GM12875 (cell line): ENCODE measurements around the gene WASF3.

Experiments used
- H3K4me3 ChIP-seq: one replicate; pipeline ENCODE4 v1.5.1; 2011; ENCODE audit warnings: low read depth, low read length, control low read depth
- TF ChIP-seq, protein P1 (sequence below): IDR thresholded peaks from 2 replicates; pipeline ENCODE4 v1.5.1; 2011; ENCODE audit warnings: low read depth, mild to moderate bottlenecking, control low read depth, inconsistent platforms, low read length, moderate library complexity, borderline replicate concordance; ENCODE audit not compliant: insufficient read depth

The WASF3 gene

DNA sequence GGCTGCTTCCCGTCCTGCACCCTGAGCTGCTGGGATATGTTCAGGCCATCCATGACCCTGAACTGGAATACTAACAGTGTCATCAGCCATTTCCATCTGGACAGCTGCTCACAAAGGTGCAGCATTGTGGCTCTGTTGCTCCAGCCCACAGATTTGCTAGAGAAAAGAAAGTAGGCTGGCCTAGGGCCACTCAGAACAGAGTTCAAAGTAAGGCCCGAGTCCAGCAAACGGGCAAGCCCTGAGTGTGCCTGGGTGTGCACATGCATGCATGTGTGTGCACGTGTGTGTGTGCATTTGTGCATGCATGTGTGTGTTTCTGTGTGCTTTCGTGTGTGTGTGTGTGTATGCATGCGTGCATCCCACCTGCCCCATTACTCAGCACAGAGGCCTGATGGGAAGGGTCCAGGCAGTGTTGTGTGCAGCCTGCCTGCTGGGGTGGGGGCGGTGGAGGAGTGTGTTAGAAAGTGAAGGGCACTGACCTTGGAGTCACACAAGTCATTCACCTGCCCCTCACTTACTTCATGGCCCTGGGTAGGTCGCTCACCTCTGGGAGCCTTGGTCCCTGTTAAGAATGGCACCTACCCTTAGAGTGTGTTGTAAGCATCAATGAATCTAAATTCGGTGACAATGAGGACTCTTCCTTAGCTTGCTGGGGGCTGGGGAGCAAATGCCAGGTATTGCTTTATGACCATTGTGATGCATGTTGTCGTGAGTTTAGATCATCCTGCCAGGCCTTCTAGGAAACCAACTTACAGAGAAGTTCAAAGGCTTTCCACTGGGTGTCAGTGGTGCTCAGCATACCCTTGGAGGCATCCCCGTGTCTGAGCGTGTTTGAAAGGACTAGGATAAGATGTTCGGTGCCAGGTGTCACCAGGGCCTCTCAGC is 149.9 kb downstream of the WASF3 start:
- TF ChIP-seq, protein P1, sequence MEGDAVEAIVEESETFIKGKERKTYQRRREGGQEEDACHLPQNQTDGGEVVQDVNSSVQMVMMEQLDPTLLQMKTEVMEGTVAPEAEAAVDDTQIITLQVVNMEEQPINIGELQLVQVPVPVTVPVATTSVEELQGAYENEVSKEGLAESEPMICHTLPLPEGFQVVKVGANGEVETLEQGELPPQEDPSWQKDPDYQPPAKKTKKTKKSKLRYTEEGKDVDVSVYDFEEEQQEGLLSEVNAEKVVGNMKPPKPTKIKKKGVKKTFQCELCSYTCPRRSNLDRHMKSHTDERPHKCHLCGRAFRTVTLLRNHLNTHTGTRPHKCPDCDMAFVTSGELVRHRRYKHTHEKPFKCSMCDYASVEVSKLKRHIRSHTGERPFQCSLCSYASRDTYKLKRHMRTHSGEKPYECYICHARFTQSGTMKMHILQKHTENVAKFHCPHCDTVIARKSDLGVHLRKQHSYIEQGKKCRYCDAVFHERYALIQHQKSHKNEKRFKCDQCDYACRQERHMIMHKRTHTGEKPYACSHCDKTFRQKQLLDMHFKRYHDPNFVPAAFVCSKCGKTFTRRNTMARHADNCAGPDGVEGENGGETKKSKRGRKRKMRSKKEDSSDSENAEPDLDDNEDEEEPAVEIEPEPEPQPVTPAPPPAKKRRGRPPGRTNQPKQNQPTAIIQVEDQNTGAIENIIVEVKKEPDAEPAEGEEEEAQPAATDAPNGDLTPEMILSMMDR, result peak; percentile 54; the same call in 1 of the 2 replicates
- no peak overlapping the region for H3K4me3 ChIP-seq

DNA sequence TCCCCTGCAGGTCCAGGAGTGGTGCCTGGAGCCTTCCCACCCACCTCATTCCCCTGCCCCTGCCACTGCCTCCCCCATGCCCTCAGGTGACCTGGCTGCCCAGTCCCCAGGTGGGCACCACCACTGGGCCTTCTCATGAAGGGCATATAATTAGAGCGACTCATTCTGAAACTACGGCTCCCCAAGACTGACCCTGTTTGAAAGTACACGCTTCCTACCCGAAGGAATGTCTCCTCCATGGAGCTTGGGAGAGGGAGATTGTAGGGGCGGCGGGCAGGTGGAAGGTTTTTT is 150.5 kb downstream of the WASF3 start:
- TF ChIP-seq, protein P1, result no peak
- H3K4me3 ChIP-seq, result no peak overlapping the region

GRCh38 chr13:26709461-26709860 is 152.0 kb downstream of the WASF3 start:
- TF ChIP-seq, protein P1, result no peak
- no peak overlapping the region for H3K4me3 ChIP-seq

DNA sequence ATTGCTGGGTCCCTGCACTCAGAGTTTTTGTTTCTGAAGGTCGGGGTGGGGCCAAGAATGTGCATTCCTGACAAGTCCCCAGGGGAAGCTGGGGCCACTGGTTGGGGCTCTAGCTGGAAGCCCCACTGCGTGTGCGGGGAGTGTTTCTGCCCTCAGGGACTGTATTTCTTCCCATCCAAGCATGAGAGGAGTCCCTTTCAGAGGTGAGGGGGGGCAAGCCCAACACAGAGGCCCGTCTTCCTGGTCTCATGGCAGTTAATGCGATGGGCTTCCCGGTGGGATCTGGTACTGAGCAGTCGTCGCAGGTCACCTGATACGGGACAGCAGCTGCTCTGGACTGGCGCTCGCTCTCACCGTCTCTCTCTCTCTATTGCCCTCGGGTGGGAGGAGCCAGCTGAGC is 152.7 kb downstream of the WASF3 start:
- TF ChIP-seq, protein P1, result no peak

GRCh38 chr13:26711211-26711610 is 153.7 kb downstream of the WASF3 start:
- TF ChIP-seq, protein P1, result no peak
- H3K4me3 ChIP-seq, result no peak overlapping the region

More for the DNA sequence above, 152.7 kb downstream of the WASF3 start:
- no peak overlapping the region for H3K4me3 ChIP-seq

DNA sequence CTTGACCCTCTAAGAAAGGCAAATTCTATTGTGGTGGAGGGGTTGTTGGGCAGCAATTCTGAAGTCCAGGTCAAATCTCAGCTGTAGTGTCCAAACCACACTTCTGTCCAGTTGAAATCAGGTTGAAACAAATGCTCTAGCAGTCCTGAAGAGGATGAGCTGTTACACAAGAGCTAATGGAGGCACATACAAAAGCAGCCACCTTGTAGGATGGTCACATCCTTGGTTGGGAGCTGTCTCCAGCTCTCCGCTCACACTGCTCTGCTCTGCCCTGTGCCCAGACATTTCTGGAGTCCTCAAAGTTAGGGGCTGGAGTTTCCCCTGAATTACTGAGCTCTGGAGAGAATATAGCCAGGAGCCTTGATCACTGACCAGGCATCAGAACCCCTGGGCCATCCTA is 155.9 kb downstream of the WASF3 start:
- H3K4me3 ChIP-seq, result no peak overlapping the region
- TF ChIP-seq, protein P1, result no peak

DNA sequence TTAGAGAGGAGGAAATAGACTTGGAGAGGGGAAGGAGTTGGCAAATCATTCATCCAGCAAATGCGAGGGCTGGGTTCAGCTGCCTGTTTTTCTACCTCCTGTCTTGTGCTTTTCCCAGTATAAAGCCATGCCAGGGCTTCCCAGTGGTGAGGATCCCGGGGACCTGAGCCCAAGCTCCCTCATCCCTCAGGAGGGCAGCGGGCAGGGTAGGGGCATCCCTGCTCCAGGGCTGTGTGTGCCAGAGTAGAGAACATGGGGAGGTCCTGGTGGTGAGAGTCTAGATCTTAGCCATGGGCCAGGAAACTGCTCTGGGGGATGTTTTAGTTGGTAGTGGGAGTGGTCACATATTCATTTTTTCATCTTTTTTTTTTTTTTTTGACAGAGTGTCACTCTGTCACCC is 159.5 kb downstream of the WASF3 start:
- TF ChIP-seq, protein P1, result no peak
- no peak overlapping the region for H3K4me3 ChIP-seq
